HFFc6 (cell line): Measurements from ENCODE around the gene KRT222. TPM values are rescaled to one million over a fixed set of nuclear protein-coding genes. Genes with fewer than 3 reads are reported as not detected.

Source experiments
- DNase-seq: peaks from one replicate; pipeline ENCODE4 v3.0.0-alpha.2; 2018
- H3K27ac Mint-ChIP-seq: 2 replicates; pipeline ENCODE4 v1.8.0; 2020; ENCODE audit warnings: mild to moderate bottlenecking, mixed read lengths
- H3K27me3 Mint-ChIP-seq: 2 replicates; pipeline ENCODE4 v1.8.0; 2021; ENCODE audit warnings: mild to moderate bottlenecking, moderate library complexity, mixed read lengths; ENCODE audit not compliant: insufficient read depth
- H3K36me3 Mint-ChIP-seq: 2 replicates; pipeline ENCODE4 v1.8.0; 2021; ENCODE audit warnings: low read depth, mixed read lengths
- H3K4me1 Mint-ChIP-seq: 2 replicates; pipeline ENCODE4 v1.8.0; 2020; ENCODE audit warnings: low read depth, mixed read lengths
- H3K4me3 Mint-ChIP-seq: 2 replicates; pipeline ENCODE4 v1.8.0; 2020; ENCODE audit warnings: mild to moderate bottlenecking, moderate library complexity, mixed read lengths
- H3K9me3 Mint-ChIP-seq: 2 replicates; pipeline ENCODE4 v1.8.0; 2020; ENCODE audit warnings: mild to moderate bottlenecking, mixed read lengths
- CTCF ChIP-seq: fragments of 200-600 bp; sonication (generic); IDR thresholded peaks from 2 replicates; pipeline ENCODE4 v1.5.0; 2021; ENCODE audit warnings: antibody characterized with exemption, mild to moderate bottlenecking
- total RNA-seq, 6 experiments: library from RNA; stranded (reverse); fragmentation: NEBNext Ultra II Directional; extraction: Animal tissue kit (Norgen Biotek cat#: 25700); gene quantifications; 2 replicates in 1 of 6; 3 replicates in 5 of 6; pipeline ENCODE4 v1.2.3, GENCODE V29; 2021

KRT222 gene
- total RNA-seq, 6 experiments from 2014 or later = not detected

DNA sequence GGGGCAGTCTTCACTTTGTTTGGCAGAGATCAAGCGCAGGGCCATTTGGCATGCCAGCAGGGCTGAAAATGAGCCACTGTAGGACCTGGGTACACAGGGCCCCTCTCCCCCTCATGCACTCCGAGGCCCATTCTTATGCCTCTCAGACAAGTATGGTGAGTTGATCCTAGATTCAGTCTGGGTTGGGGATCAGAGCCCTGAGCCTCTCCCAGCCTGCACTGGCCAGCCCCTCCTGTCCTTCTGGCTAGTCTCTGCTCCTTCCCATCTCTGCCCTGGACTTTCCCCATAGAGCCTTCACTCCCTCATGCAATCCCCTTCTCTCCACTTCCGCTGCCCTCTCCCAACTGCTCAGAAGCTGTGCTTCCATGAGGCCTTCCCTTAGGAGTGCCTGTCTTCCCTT lies 48.4 kb downstream of the KRT222 start:
- H3K9me3 Mint-ChIP-seq = no peaks in the 10 kb centered on the region
- peaks cover 47% of the 10 kb centered on the region for H3K27me3 Mint-ChIP-seq
- no peak overlapping the region for H3K4me3 Mint-ChIP-seq
- no peak for TF ChIP-seq CTCF
- DNase-seq = no peak
- H3K27ac Mint-ChIP-seq = no peak overlapping the region
- H3K4me1 Mint-ChIP-seq = peaks cover 7% of the 10 kb centered on the region; the same call in 1 of the 2 replicates
- H3K36me3 Mint-ChIP-seq = no peaks in the 10 kb centered on the region

DNA sequence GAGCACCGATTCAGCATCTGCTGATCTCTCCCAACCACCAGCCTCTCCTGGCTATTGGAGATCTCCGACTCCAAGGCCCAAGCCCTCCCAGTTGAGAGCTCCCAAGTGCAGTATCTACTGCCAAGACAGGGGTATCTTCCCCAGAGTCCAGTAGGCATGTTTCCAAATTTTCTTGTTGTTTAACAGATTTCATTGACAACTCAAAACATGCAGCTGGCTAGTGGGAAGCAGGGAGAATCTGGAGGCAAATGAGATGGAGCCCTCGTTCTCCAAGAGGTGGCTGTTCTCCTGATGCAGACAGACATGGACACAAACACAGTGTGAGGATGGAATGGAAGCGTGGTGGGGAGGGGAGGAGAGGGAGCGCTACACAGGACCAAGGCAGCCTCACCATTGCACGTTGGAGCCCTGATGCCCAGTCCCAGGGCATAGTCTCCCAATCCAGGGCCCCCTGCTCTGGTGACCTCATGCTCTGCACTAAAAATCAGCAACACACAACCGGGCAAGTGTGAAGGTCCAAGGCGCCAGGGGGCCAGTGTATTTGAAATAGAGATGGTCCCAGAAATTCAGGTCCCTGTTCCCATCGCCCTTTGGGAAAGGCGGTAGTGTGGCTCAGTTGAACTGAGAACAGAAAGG lies 49.0 kb downstream of the KRT222 start:
- H3K27me3 Mint-ChIP-seq = peaks cover 53% of the 10 kb centered on the region
- no peak overlapping the region for H3K27ac Mint-ChIP-seq
- H3K4me1 Mint-ChIP-seq = peaks cover 7% of the 10 kb centered on the region; the same call in 1 of the 2 replicates
- no peaks in the 10 kb centered on the region for H3K36me3 Mint-ChIP-seq
- H3K9me3 Mint-ChIP-seq = no peaks in the 10 kb centered on the region
- no peak for DNase-seq
- H3K4me3 Mint-ChIP-seq = no peak overlapping the region
- peak; percentile 2; the same call in 1 of the 2 replicates for TF ChIP-seq CTCF

- no peak overlapping the region for H3K27ac Mint-ChIP-seq
These were observed 49.7 kb downstream of the KRT222 start for GRCh38 chr17:40615068-40615840.

GRCh38 chr17:40614431-40615067 lies 50.4 kb downstream of the KRT222 start:
- H3K4me3 Mint-ChIP-seq = no peak overlapping the region
- H3K9me3 Mint-ChIP-seq = no peaks in the 10 kb centered on the region
- H3K27ac Mint-ChIP-seq = no peak overlapping the region
- no peak for DNase-seq
- TF ChIP-seq CTCF = no peak
- H3K4me1 Mint-ChIP-seq = no peaks in the 10 kb centered on the region
- no peaks in the 10 kb centered on the region for H3K36me3 Mint-ChIP-seq
- peaks cover 52% of the 10 kb centered on the region for H3K27me3 Mint-ChIP-seq

More at GRCh38 chr17:40615068-40615840, 49.7 kb downstream of the KRT222 start:
- Mint-ChIP-seq H3K9me3 (no peaks in the 10 kb centered on the region), H3K4me3 (no peak overlapping the region), H3K4me1 (peaks cover 5% of the 10 kb centered on the region; the same call in 1 of the 2 replicates), H3K36me3 (no peaks in the 10 kb centered on the region), H3K27me3 (peaks cover 55% of the 10 kb centered on the region)
- DNase-seq = peak; percentile 23
- peak; percentile 65 for TF ChIP-seq CTCF

GRCh38 chr17:40613467-40614154 lies 51.4 kb downstream of the KRT222 start:
- Mint-ChIP-seq H3K4me1 (no peaks in the 10 kb centered on the region), H3K27ac (no peak overlapping the region), H3K36me3 (no peaks in the 10 kb centered on the region), H3K4me3 (no peak overlapping the region), H3K27me3 (peaks cover 45% of the 10 kb centered on the region), H3K9me3 (no peaks in the 10 kb centered on the region)
- no peak for DNase-seq
- no peak for TF ChIP-seq CTCF
